ENCODE results near the gene CCDC170.

CCDC170 gene

DNA sequence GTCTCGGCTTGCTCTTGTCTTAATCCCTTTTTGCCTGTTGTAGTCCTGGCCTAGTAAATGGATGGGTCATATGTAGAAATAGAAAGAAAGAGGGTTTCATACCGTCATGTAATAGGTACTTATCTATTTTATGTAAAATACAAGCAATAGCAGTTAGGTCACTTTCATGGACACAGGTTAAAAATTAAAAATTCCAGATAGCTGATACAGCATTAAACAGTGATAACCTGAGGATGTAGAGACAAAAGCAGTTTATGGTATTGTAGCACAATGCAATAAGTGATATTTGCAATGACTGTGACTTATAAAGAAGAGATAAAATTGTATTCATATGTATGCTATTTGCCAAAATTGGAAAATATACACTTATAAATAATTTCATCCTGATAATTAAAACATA is 96.9 kb downstream of the CCDC170 start:
- no peak for DNase-seq (ENCODE audit: insufficient read length, low spot score)

GRCh38 chr6:151592449-151593159 is 98.8 kb downstream of the CCDC170 start:
- no peak for TF ChIP-seq POLR2A (IDR thresholded peaks at IDR 0.05; ENCODE audit: low read depth, low read length)
- no peak for FAIRE-seq
- DNase-seq (ENCODE audit: insufficient read length, low spot score), result no peak

More for the DNA sequence above, 96.9 kb downstream of the CCDC170 start:
- FAIRE-seq, result no peak
- TF ChIP-seq POLR2A (IDR thresholded peaks at IDR 0.05; ENCODE audit: low read depth, low read length), result no peak

- no peak for TF ChIP-seq POLR2A (IDR thresholded peaks at IDR 0.05; ENCODE audit: low read depth, low read length)
- DNase-seq (ENCODE audit: insufficient read length, low spot score), result no peak
Observed at GRCh38 chr6:151609146-151609902, 115.5 kb downstream of the CCDC170 start.

DNA sequence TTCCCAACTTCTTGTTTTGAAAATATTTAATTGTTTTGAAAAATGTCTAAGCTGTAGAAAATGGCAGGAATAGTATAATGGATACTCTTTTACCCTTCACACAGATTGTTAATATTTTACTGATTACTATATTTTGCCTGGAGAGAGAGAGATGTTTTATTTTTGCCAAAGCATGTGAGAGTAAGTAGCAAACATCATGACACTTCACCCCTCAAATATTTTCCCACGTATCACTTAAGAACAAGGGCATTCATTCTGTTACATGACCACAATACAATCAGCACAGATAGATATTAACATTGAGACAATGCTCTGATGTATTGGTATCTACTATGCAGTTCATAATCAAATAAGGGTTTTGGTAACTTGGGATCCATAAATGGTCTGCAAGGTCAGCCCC is 116.5 kb downstream of the CCDC170 start:
- no peak for TF ChIP-seq POLR2A (IDR thresholded peaks at IDR 0.05; ENCODE audit: low read depth, low read length)
- FAIRE-seq (no peak), DNase-seq (ENCODE audit: insufficient read length, low spot score) (no peak)

More at GRCh38 chr6:151609146-151609902, 115.5 kb downstream of the CCDC170 start:
- no peak for FAIRE-seq

GRCh38 chr6:151614630-151615029 is 120.8 kb downstream of the CCDC170 start:
- DNase-seq (ENCODE audit: insufficient read length, low spot score), result no peak
- FAIRE-seq, result no peak
- no peak for TF ChIP-seq POLR2A (IDR thresholded peaks at IDR 0.05; ENCODE audit: low read depth, low read length)

- DNase-seq (ENCODE audit: insufficient read length, low spot score) (no peak), FAIRE-seq (no peak)
- no peak for TF ChIP-seq POLR2A (IDR thresholded peaks at IDR 0.05; ENCODE audit: low read depth, low read length)
Observed at GRCh38 chr6:151616091-151616513, 122.3 kb downstream of the CCDC170 start.

DNA sequence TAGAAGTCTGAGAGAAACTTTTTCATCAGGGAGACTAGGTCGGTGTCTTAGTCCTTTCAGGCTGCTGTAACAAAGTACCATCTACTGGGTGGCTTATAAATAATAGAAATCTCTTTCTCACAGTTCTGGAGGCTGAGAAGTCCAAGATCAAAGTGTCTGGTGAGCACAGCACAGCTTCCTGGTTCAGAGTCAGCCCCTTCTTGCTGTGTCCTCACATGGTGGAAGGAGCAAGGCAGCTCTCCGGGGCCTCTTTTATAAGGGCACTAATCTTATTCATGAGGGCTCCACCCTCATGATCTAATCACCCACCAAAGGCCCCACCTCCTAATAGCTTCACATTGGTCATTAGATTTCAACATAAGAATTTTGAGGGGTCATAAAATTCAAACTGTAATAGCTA is 122.8 kb downstream of the CCDC170 start:
- FAIRE-seq (no peak), DNase-seq (ENCODE audit: insufficient read length, low spot score) (no peak)
- no peak for TF ChIP-seq POLR2A (IDR thresholded peaks at IDR 0.05; ENCODE audit: low read depth, low read length)

- FAIRE-seq, result no peak
- no peak for DNase-seq (ENCODE audit: insufficient read length, low spot score)
- no peak for TF ChIP-seq POLR2A (IDR thresholded peaks at IDR 0.05; ENCODE audit: low read depth, low read length)
Observed at GRCh38 chr6:151617539-151617938, 123.7 kb downstream of the CCDC170 start.

- FAIRE-seq, result no peak
- DNase-seq (ENCODE audit: insufficient read length, low spot score), result no peak
- TF ChIP-seq POLR2A (IDR thresholded peaks at IDR 0.05; ENCODE audit: low read depth, low read length), result no peak
Observed at GRCh38 chr6:151618717-151619116, 124.9 kb downstream of the CCDC170 start.

DNA sequence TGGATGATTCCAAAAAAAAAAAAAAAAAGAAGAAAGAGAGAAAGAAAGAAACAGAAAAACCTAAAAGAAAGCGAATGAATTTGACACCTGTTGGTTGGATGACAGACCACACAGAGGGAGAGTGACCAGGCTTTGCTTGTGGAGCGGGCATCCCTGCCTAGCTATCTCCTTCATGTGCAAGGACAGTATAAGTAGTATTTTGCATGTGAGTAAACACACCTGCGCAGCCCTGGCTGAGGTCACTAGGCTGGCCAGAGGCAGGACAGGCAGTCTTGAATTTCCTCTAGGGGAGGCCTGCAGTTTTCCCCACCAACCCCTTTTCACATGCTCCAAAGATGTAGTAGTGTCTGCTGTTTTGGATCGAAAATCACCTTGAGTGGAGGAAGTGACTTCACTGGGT is 126.4 kb downstream of the CCDC170 start:
- FAIRE-seq (no peak), DNase-seq (ENCODE audit: insufficient read length, low spot score) (no peak)
- TF ChIP-seq POLR2A (IDR thresholded peaks at IDR 0.05; ENCODE audit: low read depth, low read length), result no peak

DNA sequence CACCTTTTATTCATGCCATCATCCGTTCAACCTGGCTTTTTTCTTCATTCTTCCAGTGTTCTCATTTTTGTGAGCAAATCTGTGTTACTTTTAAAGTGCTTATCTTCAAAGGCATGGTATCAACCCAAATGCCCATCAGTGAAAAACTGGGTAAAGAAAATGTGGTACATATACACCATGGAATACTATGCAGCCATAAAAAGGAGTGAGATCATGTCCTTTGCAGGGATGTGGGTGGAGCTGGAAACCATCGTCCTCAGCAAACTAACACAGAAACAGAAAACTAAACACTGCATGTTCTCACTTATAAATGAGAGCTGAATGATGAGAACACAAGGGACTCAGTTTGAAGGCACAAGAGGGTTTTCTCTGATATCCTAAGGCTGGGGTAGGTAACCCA is 130.3 kb downstream of the CCDC170 start:
- DNase-seq (ENCODE audit: insufficient read length, low spot score), result no peak
- no peak for FAIRE-seq
- TF ChIP-seq POLR2A (IDR thresholded peaks at IDR 0.05; ENCODE audit: low read depth, low read length), result no peak

DNA sequence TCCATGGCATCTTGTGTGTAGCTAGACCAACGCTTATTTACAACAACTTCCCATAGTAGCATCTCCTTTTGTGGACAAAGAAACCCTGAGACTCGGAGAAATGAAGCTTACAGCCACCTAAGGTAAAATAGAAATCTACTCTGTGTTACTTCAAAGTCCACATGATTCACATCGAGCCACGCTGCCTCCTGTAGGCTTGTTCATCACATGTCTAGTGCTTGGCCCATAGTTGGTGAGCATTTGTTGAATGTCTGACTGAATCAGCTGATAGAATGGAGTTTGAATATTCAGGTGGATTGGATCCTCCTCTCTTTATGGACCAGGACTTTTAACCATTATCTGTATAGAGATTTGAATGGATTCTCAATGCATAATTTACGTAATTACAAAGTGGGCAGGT is 130.7 kb downstream of the CCDC170 start:
- TF ChIP-seq POLR2A (IDR thresholded peaks at IDR 0.05; ENCODE audit: low read depth, low read length), result no peak
- DNase-seq (ENCODE audit: insufficient read length, low spot score) (no peak), FAIRE-seq (no peak)

- DNase-seq (ENCODE audit: insufficient read length, low spot score) (no peak), FAIRE-seq (no peak)
- TF ChIP-seq POLR2A (IDR thresholded peaks at IDR 0.05; ENCODE audit: low read depth, low read length), result no peak
Observed at GRCh38 chr6:151624900-151625536, 131.2 kb downstream of the CCDC170 start.

DNA sequence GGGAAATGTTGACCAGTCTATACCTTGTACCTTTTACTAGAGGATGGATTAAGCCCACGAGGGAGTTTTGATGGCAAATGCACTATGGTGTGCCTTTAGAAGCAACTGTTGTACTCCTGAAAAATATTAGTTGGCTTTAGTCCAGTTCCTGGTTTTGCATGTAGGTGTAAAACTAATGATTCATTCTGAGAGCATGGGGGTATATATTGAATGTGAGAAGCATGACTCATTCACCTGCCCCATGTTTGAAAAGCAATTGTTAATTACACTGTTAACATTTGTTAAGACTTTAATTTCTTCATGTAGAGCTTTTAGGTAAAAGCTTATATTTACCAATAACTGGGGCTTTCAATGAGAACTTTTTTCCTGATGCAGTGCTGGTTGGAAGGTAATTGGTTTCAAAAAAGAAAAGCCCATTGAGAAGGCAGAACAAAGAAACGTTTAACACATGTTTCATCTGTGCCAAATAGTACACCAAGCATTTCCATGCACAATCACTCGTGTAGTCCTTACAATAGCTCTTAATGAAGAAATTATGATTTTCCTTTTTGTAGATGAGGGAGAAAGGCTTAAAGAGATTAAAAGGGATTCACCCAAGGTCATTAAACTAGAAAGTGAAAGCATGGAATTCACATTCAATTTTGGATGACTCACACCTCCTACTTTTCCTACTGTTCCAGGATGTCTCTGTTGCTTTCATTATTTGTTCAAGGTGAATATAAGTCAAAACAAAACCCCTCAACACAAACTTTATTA is 134.1 kb downstream of the CCDC170 start:
- FAIRE-seq (peak; percentile 23), DNase-seq (ENCODE audit: insufficient read length, low spot score) (no peak)
- no peak for TF ChIP-seq POLR2A (IDR thresholded peaks at IDR 0.05; ENCODE audit: low read depth, low read length)
